Endothelial cell of umbilical vein (primary cell): ENCODE measurements around the gene NATD1. TPM values are rescaled to one million over a fixed set of nuclear protein-coding genes. Genes with fewer than 3 reads are reported as not detected.

Experiments used
- BruUV-seq: library from RNA; stranded (reverse); fragments of 400-500 nt; replicated peaks from 2 replicates; lab custom pipeline; 2021; lab: Mats Ljungman, UMichigan
- CTCF ChIA-PET: fragments of 300-600, 350-600 bp; sonication (Branson Sonifier 250); formaldehyde crosslinking; loops from one replicate; lab custom pipeline; 2021; ENCODE audit warnings: antibody characterized with exemption, inconsistent platforms; lab: Charles Lee
- POLR2A ChIA-PET: fragments of 300-600, 350-600 bp; sonication (Branson Sonifier 250); formaldehyde crosslinking; loops from one replicate; lab custom pipeline; 2021; ENCODE audit warnings: antibody characterized with exemption, inconsistent platforms; lab: Charles Lee
- DNase-seq: peaks from one replicate; pipeline ENCODE4 v3.0.0-alpha.2; 2011; ENCODE audit warnings: low read depth, low spot score
- FAIRE-seq: peaks from 2 replicates; lab custom pipeline; 2011; peaks lifted over from hg19 to GRCh38; lab: Jason Lieb, UNC
- H2AFZ ChIP-seq: 2 replicates; pipeline ENCODE4 v1.6.0; 2012; ENCODE audit warnings: low read depth, low read length, control low read depth, inconsistent platforms
- H3K27ac ChIP-seq: 2 replicates; pipeline ENCODE4 v1.5.1; 2011; ENCODE audit warnings: low read depth, mild to moderate bottlenecking, control low read depth, low read length, moderate library complexity; ENCODE audit not compliant: insufficient read depth
- H3K27me3 ChIP-seq, 2 experiments: 2 replicates each; pipeline versions ENCODE4 v1.6.0 to v1.6.1; 2011; ENCODE audit warnings: low read length in 2 of 2, mixed read lengths in 1 of 2; ENCODE audit not compliant: control insufficient read depth in 2 of 2, insufficient read depth in 2 of 2
- H3K36me3 ChIP-seq, 2 experiments: 2 replicates in 1 of 2; 3 replicates in 1 of 2; pipeline ENCODE4 v1.5.1; 2011; ENCODE audit warnings: low read length in 2 of 2, mild to moderate bottlenecking in 1 of 2, moderate library complexity in 1 of 2; ENCODE audit not compliant: control insufficient read depth in 2 of 2, insufficient read depth in 2 of 2; ENCODE audit errors: extremely low read depth in 1 of 2
- H3K4me1 ChIP-seq: 3 replicates; pipeline ENCODE4 v1.5.1; 2011; ENCODE audit warnings: mild to moderate bottlenecking, low read length; ENCODE audit not compliant: control insufficient read depth, insufficient read depth; ENCODE audit errors: extremely low read depth
- H3K4me2 ChIP-seq: 2 replicates; pipeline ENCODE4 v1.6.1; 2011; ENCODE audit warnings: low read length, control low read depth, mixed read lengths; ENCODE audit not compliant: insufficient read depth
- H3K4me3 ChIP-seq, 3 experiments: fragments of 200-600 bp in 1 of 3; sonication (generic), shearing (Covaris generic) in 1 of 3; replicated peaks in 1 of 3; 2 replicates each; pipeline ENCODE4 v1.5.1; 2011 to 2016; ENCODE audit warnings: control low read depth in 3 of 3, low read length in 3 of 3, mild to moderate bottlenecking in 2 of 3, inconsistent platforms in 1 of 3, low read depth in 1 of 3, moderate library complexity in 1 of 3; ENCODE audit not compliant: insufficient read depth in 1 of 3
- H3K79me2 ChIP-seq: 2 replicates; pipeline ENCODE4 v1.6.0; 2012; ENCODE audit warnings: low read length, inconsistent platforms; ENCODE audit not compliant: control insufficient read depth, insufficient read depth
- H3K9ac ChIP-seq: replicated peaks from 2 replicates; pipeline ENCODE3; 2011; ENCODE audit warnings: low read length, control low read depth; ENCODE audit not compliant: insufficient read depth; ENCODE audit errors: extremely low read depth
- H3K9me1 ChIP-seq: replicated peaks from 3 replicates; pipeline ENCODE4 v1.6.0; 2011; ENCODE audit warnings: mild to moderate bottlenecking, low read length; ENCODE audit not compliant: control insufficient read depth, insufficient read depth; ENCODE audit errors: extremely low read depth
- H3K9me3 ChIP-seq: replicated peaks from 2 replicates; pipeline ENCODE4 v1.5.1; 2012; ENCODE audit warnings: low read length, inconsistent platforms; ENCODE audit not compliant: control insufficient read depth, insufficient read depth
- H4K20me1 ChIP-seq: replicated peaks from 2 replicates; pipeline ENCODE3; 2011; ENCODE audit warnings: mild to moderate bottlenecking, low read length; ENCODE audit not compliant: control insufficient read depth, insufficient read depth; ENCODE audit errors: extremely low read depth
- EZH2 ChIP-seq: IDR thresholded peaks from 2 replicates; pipeline ENCODE4 v1.6.1; 2012; ENCODE audit warnings: borderline replicate concordance, low read depth, mild to moderate bottlenecking, moderate library complexity, low read length, inconsistent platforms; ENCODE audit not compliant: severe bottlenecking
- FOS ChIP-seq: IDR thresholded peaks from 2 replicates; pipeline ENCODE4 v1.6.1; 2011; ENCODE audit warnings: mild to moderate bottlenecking, low read length, moderate library complexity, borderline replicate concordance; ENCODE audit not compliant: insufficient read depth
- GATA2 ChIP-seq: IDR thresholded peaks from 2 replicates; pipeline ENCODE4 v1.7.0; 2011; ENCODE audit warnings: low read depth, mild to moderate bottlenecking, moderate library complexity, mixed read lengths, low read length; ENCODE audit not compliant: insufficient read length, insufficient read depth
- JUN ChIP-seq: IDR thresholded peaks from 2 replicates; pipeline ENCODE4 v1.6.1; 2011; ENCODE audit warnings: borderline replicate concordance, low read depth; ENCODE audit not compliant: insufficient read length, insufficient read depth
- MYC ChIP-seq: IDR thresholded peaks from one replicate; pipeline ENCODE4 v1.6.1; 2011; ENCODE audit warnings: mild to moderate bottlenecking, low read depth, low read length
- POLR2A ChIP-seq: IDR thresholded peaks from 2 replicates; pipeline ENCODE4 v1.6.1; 2012; ENCODE audit warnings: low read depth, mild to moderate bottlenecking, control low read depth, low read length
- POLR2AphosphoS5 ChIP-seq: IDR thresholded peaks from 2 replicates; pipeline ENCODE4 v1.6.1; 2012; ENCODE audit warnings: low read depth, mild to moderate bottlenecking, control low read depth, low read length, moderate library complexity; ENCODE audit not compliant: insufficient read depth
- dilution Hi-C: fragments of 300-500 bp; cut with MboI; formaldehyde crosslinking; loops from one replicate; pipeline ENCODE4 v1.15.0; 2019; ENCODE audit warnings: low sequenced_read_pairs; ENCODE audit not compliant: extremely low pct_ligation_motif_present
- intact Hi-C: fragments of 100-400 bp; cut with micrococcal nuclease; formaldehyde crosslinking; loops from one replicate; pipeline ENCODE4 v1.10.0; 2022
- polyA plus RNA-seq, 4 experiments: library from polyadenylated mRNA; depleted of rRNA in 3 of 4; stranded (reverse) in 3 of 4; unstranded in 1 of 4; fragments of >200 nt; gene quantifications; 2 replicates each; pipeline versions ENCODE4 v1.2.1 to v1.2.3, GENCODE V29; 2011 to 2012; ENCODE audit warnings: missing spikeins in 1 of 4
- total RNA-seq: library from RNA; stranded (reverse); gene quantifications from 2 replicates; pipeline ENCODE4 v1.2.3, GENCODE V29; 2021
- TF ChIP-seq, protein P1 (sequence below): IDR thresholded peaks from 2 replicates; pipeline ENCODE4 v1.6.1; 2011; ENCODE audit not compliant: insufficient read depth, insufficient read length
- TF ChIP-seq, protein P2 (sequence below), 2 donors: IDR thresholded peaks; 1 replicate in 1 of 2; 2 replicates in 1 of 2; pipeline ENCODE4 v1.5.1; 2011; ENCODE audit warnings: low read length in 2 of 2, mild to moderate bottlenecking in 2 of 2, moderate library complexity in 2 of 2, control low read depth in 1 of 2, inconsistent platforms in 1 of 2, low read depth in 1 of 2; ENCODE audit not compliant: insufficient read depth in 1 of 2; ENCODE audit errors: extremely low read depth in 1 of 2

Gene NATD1
- total and polyA plus RNA-seq, 2 donors (not counting 3 experiments of a cell fraction or from before 2014, with no cell fraction given) = 7.0 to 7.2 TPM

DNA sequence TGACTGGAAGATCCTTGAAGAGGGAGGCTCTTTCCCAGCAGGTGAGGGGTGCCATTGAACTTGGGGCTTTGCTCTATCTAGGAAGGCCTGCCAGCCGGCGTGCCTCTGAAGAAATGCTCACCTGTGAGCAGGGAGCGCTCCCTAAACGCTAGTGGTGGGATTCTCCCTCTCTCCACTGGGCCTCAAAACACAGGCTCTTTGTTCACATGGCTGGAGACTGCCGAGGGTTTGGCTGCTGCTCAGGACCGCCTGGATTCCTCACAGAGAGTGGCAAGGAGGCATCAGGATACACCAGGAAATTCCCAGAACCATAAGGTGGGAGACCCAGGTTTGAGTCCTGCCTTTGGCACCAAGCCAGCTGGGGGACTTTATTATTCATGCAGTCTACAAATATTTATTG is 21.7 kb downstream of the NATD1 start:
- intact Hi-C loops (no loop called here), dilution Hi-C loops (no loop called here)
- H3K9ac ChIP-seq = no peak overlapping the region
- TF ChIP-seq POLR2AphosphoS5 = no peak
- TF ChIP-seq, protein P1, sequence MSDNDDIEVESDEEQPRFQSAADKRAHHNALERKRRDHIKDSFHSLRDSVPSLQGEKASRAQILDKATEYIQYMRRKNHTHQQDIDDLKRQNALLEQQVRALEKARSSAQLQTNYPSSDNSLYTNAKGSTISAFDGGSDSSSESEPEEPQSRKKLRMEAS = no peak
- TF ChIP-seq GATA2 = no peak
- TF ChIP-seq MYC = no peak
- no peak for TF ChIP-seq EZH2
- TF ChIP-seq FOS = no peak
- H3K4me1 ChIP-seq = no peaks in the 10 kb centered on the region
- ChIA-PET CTCF (no interaction called here), POLR2A (no interaction called here)
- H3K27me3 ChIP-seq = no peaks in the 10 kb centered on the region
- H3K9me3 ChIP-seq = no peaks in the 10 kb centered on the region
- H4K20me1 ChIP-seq = no peaks in the 10 kb centered on the region
- H3K9me1 ChIP-seq = no peaks in the 10 kb centered on the region
- no peaks in the 10 kb centered on the region for H3K36me3 ChIP-seq
- FAIRE-seq = no peak
- H3K4me3 ChIP-seq = no peak overlapping the region
- H3K27ac ChIP-seq = no peak overlapping the region
- no peak overlapping the region for H2AFZ ChIP-seq
- no peaks in the 10 kb centered on the region for H3K79me2 ChIP-seq
- no peak overlapping the region for H3K4me2 ChIP-seq
- BruUV-seq = no TSS peak
- DNase-seq = no peak

DNA sequence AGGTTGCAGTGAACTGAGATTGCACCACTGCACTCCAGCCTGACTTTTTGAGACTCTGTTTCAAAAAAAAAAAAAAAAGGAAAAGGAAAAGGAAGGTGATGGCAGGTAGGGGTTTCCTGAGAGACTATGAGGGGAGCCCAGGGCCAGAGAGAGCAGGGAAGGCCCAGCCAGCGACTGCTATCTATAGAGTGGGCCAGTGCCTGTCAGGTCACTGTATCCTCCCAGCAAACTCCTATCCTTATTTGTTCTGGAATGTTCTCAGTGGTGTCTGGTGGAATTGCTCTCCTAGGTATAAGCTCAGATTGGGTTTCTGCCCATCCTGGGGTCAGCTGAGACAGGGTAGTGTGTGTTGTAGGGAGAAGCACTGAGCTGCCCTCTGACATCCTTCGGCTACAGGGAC is 24.4 kb downstream of the NATD1 start:
- H3K36me3 ChIP-seq = no peaks in the 10 kb centered on the region
- ChIA-PET POLR2A (no interaction called here), CTCF (interaction anchor here (0.7 to 1.5 kb wide), 3 partner anchors 11 to 271 kb away, joined by 3 to 5 read pairs (median 3); no protein-coding TSS in a partner anchor)
- H3K4me1 ChIP-seq = no peaks in the 10 kb centered on the region
- dilution Hi-C loops (no loop called here), intact Hi-C loops (no loop called here)
- no peak overlapping the region for H3K4me3 ChIP-seq
- H3K9ac ChIP-seq = no peak overlapping the region
- H3K79me2 ChIP-seq = no peaks in the 10 kb centered on the region
- no peak overlapping the region for H3K4me2 ChIP-seq
- no peak overlapping the region for H2AFZ ChIP-seq
- no TSS peak for BruUV-seq
- DNase-seq (no peak), FAIRE-seq (no peak)
- H4K20me1 ChIP-seq = no peaks in the 10 kb centered on the region
- H3K27me3 ChIP-seq = no peaks in the 10 kb centered on the region
- H3K27ac ChIP-seq = no peak overlapping the region
- H3K9me3 ChIP-seq = no peaks in the 10 kb centered on the region
- no peaks in the 10 kb centered on the region for H3K9me1 ChIP-seq
- no peak for TF ChIP-seq FOS
- TF ChIP-seq POLR2A = no peak
- TF ChIP-seq, protein P2, sequence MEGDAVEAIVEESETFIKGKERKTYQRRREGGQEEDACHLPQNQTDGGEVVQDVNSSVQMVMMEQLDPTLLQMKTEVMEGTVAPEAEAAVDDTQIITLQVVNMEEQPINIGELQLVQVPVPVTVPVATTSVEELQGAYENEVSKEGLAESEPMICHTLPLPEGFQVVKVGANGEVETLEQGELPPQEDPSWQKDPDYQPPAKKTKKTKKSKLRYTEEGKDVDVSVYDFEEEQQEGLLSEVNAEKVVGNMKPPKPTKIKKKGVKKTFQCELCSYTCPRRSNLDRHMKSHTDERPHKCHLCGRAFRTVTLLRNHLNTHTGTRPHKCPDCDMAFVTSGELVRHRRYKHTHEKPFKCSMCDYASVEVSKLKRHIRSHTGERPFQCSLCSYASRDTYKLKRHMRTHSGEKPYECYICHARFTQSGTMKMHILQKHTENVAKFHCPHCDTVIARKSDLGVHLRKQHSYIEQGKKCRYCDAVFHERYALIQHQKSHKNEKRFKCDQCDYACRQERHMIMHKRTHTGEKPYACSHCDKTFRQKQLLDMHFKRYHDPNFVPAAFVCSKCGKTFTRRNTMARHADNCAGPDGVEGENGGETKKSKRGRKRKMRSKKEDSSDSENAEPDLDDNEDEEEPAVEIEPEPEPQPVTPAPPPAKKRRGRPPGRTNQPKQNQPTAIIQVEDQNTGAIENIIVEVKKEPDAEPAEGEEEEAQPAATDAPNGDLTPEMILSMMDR (IDR thresholded peaks at IDR 0.05; ENCODE audit: extremely low read depth in 1 of 2, insufficient read depth in 1 of 2, low read depth in 1 of 2, low read length in 2 of 2) = no peak
- no peak for TF ChIP-seq JUN
- TF ChIP-seq POLR2AphosphoS5 = no peak
- TF ChIP-seq, protein P1 = no peak
- TF ChIP-seq MYC = no peak
- no peak for TF ChIP-seq EZH2
- TF ChIP-seq GATA2 = no peak
